RWPE1 (cell line): ENCODE results near the gene SNCG.

Experiments used
- CTCF ChIA-PET: fragments of 350-600 bp; sonication (Branson Sonifier 250); formaldehyde crosslinking; extraction: SDS; loops from one replicate; lab custom pipeline; 2021; lab: Yijun Ruan, JAX
- POLR2A ChIA-PET: fragments of 400-600 bp; formaldehyde crosslinking; extraction: SDS; loops from one replicate; lab custom pipeline; 2020; ENCODE audit warnings: antibody characterized with exemption; ENCODE audit not compliant: low non-redundant PET; lab: Yijun Ruan, JAX
- DNase-seq: peaks from one replicate; pipeline ENCODE4 v3.0.0; 2012; ENCODE audit warnings: low spot score
- H3K27ac ChIP-seq: fragments of 450-650 bp; 2 replicates; pipeline ENCODE4 v1.5.1; 2017
- CTCF ChIP-seq: fragments of 450-650 bp; conservative IDR thresholded peaks from 2 replicates; pipeline ENCODE4 v1.5.1; 2017; ENCODE audit warnings: low read depth, mild to moderate bottlenecking

The SNCG gene

DNA sequence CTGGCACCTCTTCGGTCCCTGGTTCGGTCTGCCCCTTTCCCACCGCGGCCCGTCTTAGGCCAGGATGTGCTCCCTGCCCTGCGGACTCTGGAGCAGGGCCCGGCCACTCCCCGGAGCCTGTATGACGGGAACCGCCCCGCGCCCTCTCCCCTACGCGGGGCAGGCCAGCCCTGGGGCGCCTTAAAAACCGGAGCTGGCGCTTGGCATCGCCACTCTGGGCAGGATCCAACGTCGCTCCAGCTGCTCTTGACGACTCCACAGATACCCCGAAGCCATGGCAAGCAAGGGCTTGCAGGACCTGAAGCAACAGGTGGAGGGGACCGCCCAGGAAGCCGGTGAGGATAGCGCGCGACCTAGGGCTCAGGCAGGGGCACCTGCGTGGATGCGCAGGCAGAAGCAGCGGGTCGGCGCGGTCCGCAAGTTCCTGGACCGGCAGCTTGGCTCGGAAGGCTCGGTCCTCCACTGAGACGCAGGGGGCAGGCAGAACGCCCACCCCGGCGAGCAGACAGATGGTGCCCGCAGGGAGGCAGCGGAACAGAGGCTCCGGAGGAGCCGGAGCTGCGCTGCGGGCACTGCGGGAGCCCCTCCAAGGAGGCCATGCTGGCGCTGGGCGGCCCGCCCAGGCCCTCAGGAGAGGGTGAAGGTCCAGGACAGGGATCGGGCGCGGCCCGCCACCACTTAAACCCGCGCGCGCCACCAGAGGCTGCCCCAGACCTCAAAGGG, 10.0 kb downstream of the SNCG start, which contains the start of gene ADIRF:
Gene ADIRF (plus strand): TSS at position 212 of the 723 bp plus-strand sequence. CDS start 63 bp downstream, at position 275.
- H3K27ac ChIP-seq: peak within 1 kb of the TSS; percentile 100
- ChIA-PET POLR2A (interaction anchor here (0.7 to 2.6 kb wide), 4 partner anchors 10 to 210 kb away, joined by 4 to 18 read pairs (median 4); partner anchors contain the start of genes SHLD2 and SNCG), CTCF (interaction anchor here (0.5 to 3.2 kb wide), 10 partner anchors 8 to 999 kb away, joined by 3 to 21 read pairs (median 4); no protein-coding TSS in a partner anchor)
- no peak for TF ChIP-seq CTCF
- DNase-seq: peak; percentile 56

GRCh38 chr10:86968994-86969355, 10.6 kb downstream of the SNCG start:
- POLR2A ChIA-PET: interaction anchor here (2.1 to 2.6 kb wide), 2 partner anchors 10 to 23 kb away, joined by 4 to 18 read pairs; partner anchors contain the start of gene SNCG
- no peak for TF ChIP-seq CTCF
- CTCF ChIA-PET: interaction anchor here (0.6 to 3.2 kb wide), 9 partner anchors 9 to 999 kb away, joined by 3 to 21 read pairs (median 4); no protein-coding TSS in a partner anchor
- DNase-seq: peak; percentile 35
- H3K27ac ChIP-seq: peak overlapping the region; percentile 100

DNA sequence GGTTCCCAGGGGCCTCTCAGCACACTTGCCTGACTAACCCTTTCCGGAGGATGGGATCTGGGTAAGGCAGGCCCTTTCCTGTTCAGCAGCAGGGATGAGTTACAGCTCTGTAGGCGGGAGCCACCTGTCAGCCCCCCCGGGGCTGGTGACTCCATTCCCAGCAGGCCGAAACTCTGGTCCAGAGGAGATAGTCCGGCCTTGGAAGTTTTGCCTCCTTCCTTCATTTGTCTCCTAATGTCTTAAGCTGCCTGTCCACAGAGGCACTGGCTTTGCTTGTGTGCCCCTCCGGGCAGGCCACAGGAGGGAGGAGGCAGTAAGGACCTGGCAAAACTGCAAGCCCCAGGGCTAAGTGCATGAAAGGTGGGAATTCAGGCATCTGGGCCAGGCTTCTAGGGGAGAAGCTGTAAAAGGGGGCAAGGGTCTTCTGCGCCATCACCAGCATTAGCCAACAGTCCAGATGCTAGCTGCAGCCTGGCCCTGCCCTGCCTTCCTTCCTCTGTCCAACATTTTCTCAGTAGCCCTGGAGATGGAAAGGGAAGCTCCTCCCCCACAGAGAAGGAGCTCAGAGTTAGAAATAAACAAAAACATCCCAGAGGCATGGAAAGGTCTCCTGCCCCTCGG, 11.1 kb downstream of the SNCG start:
- TF ChIP-seq CTCF: no peak
- peak; percentile 85 for DNase-seq
- POLR2A ChIA-PET: interaction anchor here (0.5 to 2.6 kb wide), 5 partner anchors 9 to 126 kb away, joined by 3 to 18 read pairs (median 4); partner anchors contain the start of gene SNCG
- peak overlapping the region; percentile 100 for H3K27ac ChIP-seq
- CTCF ChIA-PET: interaction anchor here (0.5 to 3.2 kb wide), 9 partner anchors 10 to 998 kb away, joined by 3 to 21 read pairs (median 3); no protein-coding TSS in a partner anchor

- peak; percentile 69 for DNase-seq
- peak overlapping the region; percentile 100 for H3K27ac ChIP-seq
- ChIA-PET CTCF (interaction anchor here (0.5 to 3.2 kb wide), 5 partner anchors 10 to 228 kb away, joined by 3 to 21 read pairs (median 4); no protein-coding TSS in a partner anchor), POLR2A (interaction anchor here (0.6 to 2.6 kb wide), 9 partner anchors 10 to 232 kb away, joined by 3 to 18 read pairs (median 4); partner anchors contain the start of genes SHLD2 and SNCG)
- TF ChIP-seq CTCF: no peak
These were observed 12.0 kb downstream of the SNCG start for GRCh38 chr10:86970162-86970981.

GRCh38 chr10:86970982-86971231, 12.5 kb downstream of the SNCG start:
- no peak for DNase-seq
- ChIA-PET CTCF (interaction anchor here (0.7 to 3.2 kb wide), 3 partner anchors 11 to 67 kb away, joined by 3 to 21 read pairs (median 4); no protein-coding TSS in a partner anchor), POLR2A (interaction anchor here (0.6 to 1.1 kb wide), 6 partner anchors 13 to 232 kb away, joined by 3 to 11 read pairs (median 4); partner anchors contain the start of genes SHLD2 and SNCG)
- TF ChIP-seq CTCF: no peak
- H3K27ac ChIP-seq: peak overlapping the region; percentile 100
